GM18508 (cell line): ENCODE measurements around the gene RPS10.
"Not testable (repeated sequence)": the region's sequence is repeated elsewhere in the genome, so short reads cannot be mapped to it uniquely, and the experiment has no call there.

Experiments
- ATAC-seq: cut with Tn5 transposase; IDR thresholded peaks from one replicate; pipeline ENCODE4 v1.9.1; 2021; ENCODE audit warnings: moderate number of reproducible peaks; ENCODE audit not compliant: insufficient read depth, unreplicated experiment

The RPS10 gene

DNA sequence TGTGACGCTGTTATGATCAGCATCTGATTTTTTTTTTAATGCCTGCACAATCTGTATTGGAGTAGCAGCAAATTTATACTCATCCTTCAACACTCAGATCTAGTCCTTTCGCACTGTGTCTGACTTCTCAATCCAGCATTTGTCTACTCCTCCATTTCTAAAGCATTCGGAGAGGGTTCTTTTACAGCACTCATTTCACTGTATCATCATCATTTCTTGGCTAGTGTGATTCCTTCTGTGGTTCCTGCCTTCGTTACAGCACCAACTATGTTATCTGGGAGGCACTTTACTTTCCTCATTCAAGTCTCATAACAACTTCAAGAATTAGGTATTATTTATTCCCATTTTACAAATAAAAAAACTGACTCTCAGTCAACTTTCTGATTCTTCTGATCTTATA, 51.4 kb downstream of the RPS10 start:
- ATAC-seq = no peak

DNA sequence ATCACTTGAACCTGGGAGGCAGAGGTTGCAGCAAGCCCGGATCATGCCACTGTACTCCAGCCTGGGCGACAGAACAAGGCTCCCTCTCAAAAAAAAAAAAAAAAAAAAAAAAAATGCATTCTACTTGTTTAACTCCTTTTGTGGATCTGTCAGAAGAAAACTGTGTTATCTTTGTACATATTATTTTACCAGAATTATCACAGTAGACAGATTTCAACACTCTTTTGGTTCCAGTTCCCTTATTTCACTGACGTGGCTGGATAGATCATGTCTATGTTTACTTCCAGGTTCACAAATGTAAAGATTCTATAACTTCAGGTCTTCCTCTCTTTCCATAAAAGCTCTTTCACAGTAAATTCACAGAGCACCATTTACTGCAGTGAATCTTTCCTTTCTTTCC, 51.8 kb downstream of the RPS10 start:
- no peak for ATAC-seq

DNA sequence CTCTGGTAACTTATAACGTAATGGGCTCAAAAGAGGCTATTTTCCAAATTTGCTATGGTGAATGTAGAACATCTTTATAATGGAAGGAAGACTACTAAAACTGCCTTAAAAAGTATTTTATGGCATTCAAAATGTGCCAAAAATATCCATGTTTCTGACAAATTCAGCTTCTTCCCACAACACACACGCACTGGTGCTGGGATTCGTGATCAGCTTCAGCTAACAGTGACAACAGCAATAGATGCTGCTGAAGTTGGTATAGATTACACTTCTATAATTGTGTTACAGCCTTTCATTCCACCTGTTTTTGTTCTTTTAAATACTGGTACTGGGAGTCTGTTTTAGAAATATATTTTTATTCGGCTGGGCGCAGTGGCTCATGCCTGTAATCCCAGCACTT, 52.4 kb downstream of the RPS10 start:
- ATAC-seq = no peak

DNA sequence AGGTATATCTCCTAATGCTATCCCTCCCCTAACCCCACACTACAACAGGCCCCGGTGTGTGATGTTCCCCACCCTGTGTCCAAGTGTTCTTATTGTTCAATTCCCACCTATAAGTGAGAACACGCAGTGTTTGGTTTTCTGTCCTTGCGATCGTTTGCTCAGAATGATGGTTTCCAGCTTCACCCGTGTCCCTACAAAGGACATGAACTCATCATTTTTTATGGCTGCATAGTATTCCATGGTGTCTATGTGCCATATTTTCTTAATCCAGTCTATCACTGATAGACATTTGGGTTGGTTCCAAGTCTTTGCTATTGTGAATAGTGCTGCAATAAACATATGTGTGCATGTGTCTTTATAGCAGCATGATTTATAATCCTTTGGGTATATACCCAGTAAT, 54.0 kb downstream of the RPS10 start:
- not testable (repeated sequence) for ATAC-seq

DNA sequence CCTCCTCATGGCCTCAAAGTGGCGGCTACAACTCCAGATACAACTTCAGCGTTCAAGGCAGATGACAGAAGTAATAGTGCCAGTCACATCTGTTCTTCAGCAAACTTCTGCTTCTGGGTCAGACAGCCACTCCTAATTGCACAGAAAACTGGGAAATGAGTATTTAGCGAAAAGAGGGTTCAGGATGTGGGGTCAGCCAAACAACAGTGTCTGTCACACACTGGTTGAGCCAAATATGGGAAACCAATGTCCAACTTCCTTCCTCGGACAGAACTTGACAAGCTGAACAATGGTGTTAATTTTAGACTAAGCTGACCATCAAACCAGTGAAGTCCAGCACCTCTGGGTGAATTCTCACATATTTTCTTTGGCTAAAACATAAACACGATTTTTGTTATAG, 55.5 kb downstream of the RPS10 start:
- ATAC-seq = no peak

DNA sequence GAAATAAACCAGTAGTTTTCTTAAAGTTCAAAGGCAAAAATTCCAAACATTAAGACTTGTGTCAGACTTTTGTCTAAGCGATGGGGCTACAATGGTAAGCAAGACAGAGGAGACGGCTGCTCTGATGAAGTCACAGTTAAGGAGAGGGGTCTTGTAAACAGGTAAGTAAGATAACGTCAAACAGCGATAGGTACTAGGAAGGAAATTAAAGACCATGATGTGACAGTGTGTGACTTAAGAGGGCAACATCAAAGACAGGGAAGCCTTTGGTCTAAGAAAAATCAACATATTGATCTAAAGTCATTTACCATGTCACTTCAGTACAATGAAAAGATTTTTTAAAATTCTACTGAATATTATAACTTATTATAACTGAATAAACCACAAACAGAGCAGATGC, 56.5 kb downstream of the RPS10 start:
- no peak for ATAC-seq
